ENCODE data around the gene DCHS2.

Gene DCHS2

DNA sequence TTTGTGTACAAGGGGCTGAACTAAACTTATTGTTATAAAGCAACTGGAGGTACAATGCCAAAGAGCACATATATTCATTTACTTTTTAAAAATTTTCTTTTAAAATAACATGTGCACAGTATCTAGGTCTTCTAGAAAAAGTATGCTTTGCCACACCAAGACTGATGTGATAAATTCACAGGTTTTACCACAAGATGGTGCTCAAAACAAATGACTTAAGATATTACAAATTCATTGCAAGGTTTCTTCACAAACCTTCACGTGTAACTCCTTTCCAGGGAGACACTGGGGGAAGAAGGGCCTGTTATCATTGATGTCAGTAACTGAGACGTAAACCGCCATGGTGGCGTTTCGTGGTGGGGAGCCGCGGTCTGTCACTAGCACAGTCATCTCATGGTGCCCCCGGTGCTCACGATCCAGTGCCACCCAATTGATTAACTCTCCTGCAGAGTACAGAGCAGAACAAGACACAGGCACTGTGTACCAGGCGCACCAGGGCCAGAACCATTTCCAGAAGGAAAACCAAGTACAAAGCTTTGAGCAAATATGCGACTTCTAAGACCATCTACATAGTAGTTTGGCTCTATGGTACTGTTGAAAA is 162.2 kb downstream of the DCHS2 start:
- H3K4me3 ChIP-seq (ENCODE audit: insufficient read length, low read depth): no peak overlapping the region
- H3K9me3 ChIP-seq (ENCODE audit: insufficient read depth, low read length): no peaks in the 10 kb centered on the region
- no peaks in the 10 kb centered on the region for H3K36me3 ChIP-seq (ENCODE audit: insufficient read depth, insufficient read length, low read length)
- H3K27me3 ChIP-seq (ENCODE audit: insufficient read depth, insufficient read length): no peaks in the 10 kb centered on the region
- H3K4me1 ChIP-seq (ENCODE audit: insufficient read depth, insufficient read length): no peaks in the 10 kb centered on the region
- H3K9ac ChIP-seq (ENCODE audit: insufficient read length, low read depth): no peak overlapping the region
- no peak for DNase-seq (ENCODE audit: low read depth, low spot score)
- TF ChIP-seq YY1 (IDR thresholded peaks at IDR 0.05; ENCODE audit: insufficient read depth, insufficient read length) (no peak), ZNF274 (IDR thresholded peaks at IDR 0.05; ENCODE audit: low read depth, low read length) (no peak), SUZ12 (IDR thresholded peaks at IDR 0.05; ENCODE audit: extremely low read depth, insufficient read depth, insufficient read length) (no peak)

DNA sequence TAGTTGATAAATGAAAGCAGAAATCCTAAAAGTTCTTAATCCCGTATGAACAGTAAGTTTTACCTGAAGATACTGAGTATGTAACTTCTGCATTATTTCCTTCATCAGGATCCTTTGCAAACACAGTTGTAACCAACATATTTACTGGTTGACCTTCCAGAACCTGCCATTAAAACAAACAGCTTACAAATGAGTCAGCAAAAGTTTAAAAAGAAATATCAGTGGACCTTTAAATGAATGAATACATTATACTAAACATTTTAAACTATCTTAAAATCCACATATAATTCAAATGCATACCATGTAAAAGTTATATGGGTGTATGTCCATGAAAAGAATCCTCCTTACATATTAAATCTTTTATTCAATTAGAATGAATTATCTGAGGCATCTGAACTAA is 163.6 kb downstream of the DCHS2 start:
- no peak overlapping the region for H3K4me3 ChIP-seq (ENCODE audit: insufficient read length, low read depth)
- TF ChIP-seq ZNF274 (IDR thresholded peaks at IDR 0.05; ENCODE audit: low read depth, low read length) (no peak), SUZ12 (IDR thresholded peaks at IDR 0.05; ENCODE audit: extremely low read depth, insufficient read depth, insufficient read length) (no peak), YY1 (IDR thresholded peaks at IDR 0.05; ENCODE audit: insufficient read depth, insufficient read length) (no peak)
- H3K4me1 ChIP-seq (ENCODE audit: insufficient read depth, insufficient read length): no peaks in the 10 kb centered on the region
- H3K27me3 ChIP-seq (ENCODE audit: insufficient read depth, insufficient read length): no peaks in the 10 kb centered on the region
- DNase-seq (ENCODE audit: low read depth, low spot score): no peak
- H3K9me3 ChIP-seq (ENCODE audit: insufficient read depth, low read length): no peaks in the 10 kb centered on the region
- no peaks in the 10 kb centered on the region for H3K36me3 ChIP-seq (ENCODE audit: insufficient read depth, insufficient read length, low read length)
- H3K9ac ChIP-seq (ENCODE audit: insufficient read length, low read depth): no peak overlapping the region

DNA sequence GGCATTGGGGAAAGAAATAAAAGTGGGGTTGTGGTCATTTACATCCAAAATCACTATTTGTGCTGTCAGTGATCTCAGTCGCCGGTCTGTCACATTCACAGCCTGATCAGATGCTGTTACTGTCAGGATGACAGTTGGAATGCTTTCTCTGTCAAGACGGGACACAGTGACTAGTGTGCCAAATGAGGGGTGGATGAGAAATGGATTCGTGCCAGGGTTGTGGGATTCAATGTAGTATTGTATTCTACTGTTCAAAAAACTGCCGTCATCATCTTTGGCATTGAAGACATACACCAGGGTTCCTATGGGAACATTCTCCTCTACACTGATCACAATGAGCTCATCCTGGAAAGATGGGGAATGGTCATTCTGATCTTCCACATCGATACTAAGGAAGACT is 171.1 kb downstream of the DCHS2 start:
- Histone ChIP-seq H3K27me3 (ENCODE audit: insufficient read depth, insufficient read length) (no peaks in the 10 kb centered on the region), H3K4me1 (ENCODE audit: insufficient read depth, insufficient read length) (no peaks in the 10 kb centered on the region), H3K9me3 (ENCODE audit: insufficient read depth, low read length) (no peaks in the 10 kb centered on the region), H3K36me3 (ENCODE audit: insufficient read depth, insufficient read length, low read length) (no peaks in the 10 kb centered on the region), H3K4me3 (ENCODE audit: insufficient read length, low read depth) (no peak overlapping the region), H3K9ac (ENCODE audit: insufficient read length, low read depth) (no peak overlapping the region)
- TF ChIP-seq ZNF274 (IDR thresholded peaks at IDR 0.05; ENCODE audit: low read depth, low read length) (no peak), YY1 (IDR thresholded peaks at IDR 0.05; ENCODE audit: insufficient read depth, insufficient read length) (no peak), SUZ12 (IDR thresholded peaks at IDR 0.05; ENCODE audit: extremely low read depth, insufficient read depth, insufficient read length) (no peak)
- no peak for DNase-seq (ENCODE audit: low read depth, low spot score)

DNA sequence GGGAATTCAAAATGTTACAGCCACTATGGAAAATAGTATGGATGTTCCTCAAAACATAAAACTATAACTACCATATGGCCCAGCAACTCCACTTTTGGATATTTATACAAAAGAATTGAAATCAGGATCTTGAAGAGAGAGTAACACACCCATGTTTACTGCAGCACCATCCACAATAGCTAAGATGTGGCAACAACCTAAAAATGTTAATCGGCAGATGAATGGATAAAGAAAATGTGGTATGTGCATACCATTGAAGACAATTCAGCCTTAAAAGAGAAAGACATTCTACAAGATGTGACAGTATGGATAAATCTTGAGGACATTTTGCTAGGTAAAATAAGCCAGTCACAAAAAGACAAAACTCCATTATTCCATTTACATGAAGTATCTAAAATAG is 171.9 kb downstream of the DCHS2 start:
- Histone ChIP-seq H3K4me1 (ENCODE audit: insufficient read depth, insufficient read length) (no peaks in the 10 kb centered on the region), H3K9me3 (ENCODE audit: insufficient read depth, low read length) (no peaks in the 10 kb centered on the region), H3K4me3 (ENCODE audit: insufficient read length, low read depth) (no peak overlapping the region), H3K27me3 (ENCODE audit: insufficient read depth, insufficient read length) (no peaks in the 10 kb centered on the region), H3K9ac (ENCODE audit: insufficient read length, low read depth) (no peak overlapping the region), H3K36me3 (ENCODE audit: insufficient read depth, insufficient read length, low read length) (no peaks in the 10 kb centered on the region)
- DNase-seq (ENCODE audit: low read depth, low spot score): no peak
- no peak for TF ChIP-seq YY1 (IDR thresholded peaks at IDR 0.05; ENCODE audit: insufficient read depth, insufficient read length)
- no peak for TF ChIP-seq SUZ12 (IDR thresholded peaks at IDR 0.05; ENCODE audit: extremely low read depth, insufficient read depth, insufficient read length)
- TF ChIP-seq ZNF274 (IDR thresholded peaks at IDR 0.05; ENCODE audit: low read depth, low read length): no peak

DNA sequence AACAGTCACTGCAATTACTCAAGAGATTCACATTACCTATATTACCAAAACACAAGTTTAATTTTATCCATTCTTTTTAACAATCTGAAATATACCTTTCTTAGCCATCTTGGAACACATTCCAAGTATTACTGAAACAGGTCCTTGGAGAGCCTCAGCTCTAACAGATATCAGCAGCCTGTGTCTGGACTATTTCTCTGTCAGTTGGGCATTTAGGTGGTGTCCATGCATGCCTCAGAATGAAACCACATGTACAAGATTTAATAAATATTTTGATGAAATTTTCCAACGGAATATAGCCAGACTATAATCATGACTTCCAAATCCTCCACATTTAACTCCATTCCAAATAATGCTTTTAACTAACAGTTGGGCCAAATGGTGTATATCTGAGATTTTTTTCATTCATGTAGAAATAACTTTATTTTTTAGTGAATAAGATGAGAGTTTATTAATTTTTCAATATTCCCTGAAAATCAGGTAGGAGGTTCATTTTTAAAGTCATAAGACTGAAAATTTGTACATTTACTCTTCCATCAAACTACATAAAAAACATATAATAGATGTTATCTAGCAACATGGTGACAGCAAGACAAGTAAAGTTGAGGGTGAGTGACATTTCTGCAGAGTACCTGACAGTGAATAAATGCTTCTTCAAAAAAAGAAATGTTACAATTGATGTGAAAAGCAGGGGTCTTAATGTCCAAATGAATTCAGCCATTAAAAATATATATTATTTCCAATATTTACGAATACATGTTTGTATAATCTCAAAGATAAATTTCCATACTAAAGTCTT is 174.2 kb downstream of the DCHS2 start:
- Histone ChIP-seq H3K4me1 (ENCODE audit: insufficient read depth, insufficient read length) (no peaks in the 10 kb centered on the region), H3K36me3 (ENCODE audit: insufficient read depth, insufficient read length, low read length) (no peaks in the 10 kb centered on the region), H3K27me3 (ENCODE audit: insufficient read depth, insufficient read length) (no peaks in the 10 kb centered on the region), H3K9ac (ENCODE audit: insufficient read length, low read depth) (no peak overlapping the region), H3K4me3 (ENCODE audit: insufficient read length, low read depth) (no peak overlapping the region), H3K9me3 (ENCODE audit: insufficient read depth, low read length) (no peaks in the 10 kb centered on the region)
- TF ChIP-seq SUZ12 (IDR thresholded peaks at IDR 0.05; ENCODE audit: extremely low read depth, insufficient read depth, insufficient read length) (no peak), YY1 (IDR thresholded peaks at IDR 0.05; ENCODE audit: insufficient read depth, insufficient read length) (no peak), ZNF274 (IDR thresholded peaks at IDR 0.05; ENCODE audit: low read depth, low read length) (no peak)
- DNase-seq (ENCODE audit: low read depth, low spot score): no peak

DNA sequence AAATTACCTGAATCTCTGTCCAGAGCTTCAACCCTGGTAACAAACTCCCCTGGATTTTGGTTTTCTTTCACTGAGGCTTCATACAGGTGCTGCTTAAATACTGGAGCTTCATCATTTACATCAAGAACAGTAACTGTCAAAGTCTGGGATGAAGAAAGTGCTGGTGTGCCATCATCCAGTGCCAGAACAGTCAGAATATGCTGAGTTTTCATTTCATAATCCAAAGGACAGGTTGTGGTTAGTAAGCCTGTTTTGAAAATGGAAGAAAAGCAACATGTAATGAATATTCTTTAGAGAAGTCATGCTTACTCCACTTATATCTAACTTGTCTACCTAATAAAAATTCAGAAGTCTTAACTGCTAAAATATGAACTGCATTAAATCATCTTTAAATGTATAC is 175.9 kb downstream of the DCHS2 start:
- TF ChIP-seq SUZ12 (IDR thresholded peaks at IDR 0.05; ENCODE audit: extremely low read depth, insufficient read depth, insufficient read length) (no peak), ZNF274 (IDR thresholded peaks at IDR 0.05; ENCODE audit: low read depth, low read length) (no peak), YY1 (IDR thresholded peaks at IDR 0.05; ENCODE audit: insufficient read depth, insufficient read length) (no peak)
- no peaks in the 10 kb centered on the region for H3K4me1 ChIP-seq (ENCODE audit: insufficient read depth, insufficient read length)
- no peak overlapping the region for H3K9ac ChIP-seq (ENCODE audit: insufficient read length, low read depth)

DNA sequence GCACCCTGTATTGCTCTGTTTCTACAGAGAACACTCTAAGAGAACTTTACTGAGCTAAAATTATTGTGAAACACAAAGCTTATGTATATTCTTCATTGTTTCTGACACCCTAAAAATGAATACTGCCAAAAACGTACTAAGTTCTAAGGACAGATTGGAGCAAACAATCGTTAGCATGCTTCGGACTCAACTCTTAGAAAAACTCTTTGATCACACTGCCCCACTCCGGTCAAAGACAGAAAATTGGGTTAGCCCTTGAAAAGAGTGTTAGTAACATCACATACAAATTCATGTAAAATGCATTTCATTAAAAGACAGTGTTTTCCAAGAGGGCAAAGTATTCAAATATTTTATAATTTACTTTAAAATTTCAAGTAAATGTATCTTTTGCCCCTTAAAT is 177.4 kb downstream of the DCHS2 start:
- no peak for DNase-seq (ENCODE audit: low read depth, low spot score)
- H3K4me3 ChIP-seq (ENCODE audit: insufficient read length, low read depth): no peak overlapping the region
- TF ChIP-seq SUZ12 (IDR thresholded peaks at IDR 0.05; ENCODE audit: extremely low read depth, insufficient read depth, insufficient read length): no peak
- no peak for TF ChIP-seq ZNF274 (IDR thresholded peaks at IDR 0.05; ENCODE audit: low read depth, low read length)
- no peak for TF ChIP-seq YY1 (IDR thresholded peaks at IDR 0.05; ENCODE audit: insufficient read depth, insufficient read length)

More for the DNA sequence above, 175.9 kb downstream of the DCHS2 start:
- no peaks in the 10 kb centered on the region for H3K27me3 ChIP-seq (ENCODE audit: insufficient read depth, insufficient read length)
- H3K9me3 ChIP-seq (ENCODE audit: insufficient read depth, low read length): no peaks in the 10 kb centered on the region
- DNase-seq (ENCODE audit: low read depth, low spot score): no peak
- no peaks in the 10 kb centered on the region for H3K36me3 ChIP-seq (ENCODE audit: insufficient read depth, insufficient read length, low read length)
- no peak overlapping the region for H3K4me3 ChIP-seq (ENCODE audit: insufficient read length, low read depth)

More for the DNA sequence above, 177.4 kb downstream of the DCHS2 start:
- H3K36me3 ChIP-seq (ENCODE audit: insufficient read depth, insufficient read length, low read length): no peaks in the 10 kb centered on the region
- no peaks in the 10 kb centered on the region for H3K27me3 ChIP-seq (ENCODE audit: insufficient read depth, insufficient read length)
- no peak overlapping the region for H3K9ac ChIP-seq (ENCODE audit: insufficient read length, low read depth)
- no peaks in the 10 kb centered on the region for H3K4me1 ChIP-seq (ENCODE audit: insufficient read depth, insufficient read length)
- H3K9me3 ChIP-seq (ENCODE audit: insufficient read depth, low read length): no peaks in the 10 kb centered on the region

Measured in NT2/D1 (cell line).